Hematopoietic multipotent progenitor cell (in vitro differentiated cells): ENCODE measurements around the gene TK2. TPM values are rescaled to one million over a fixed set of nuclear protein-coding genes. Genes with fewer than 3 reads are reported as not detected.
A peak's percentile ranks its signal among the peaks of the same experiment; 100 is the strongest.
"Not testable (repeated sequence)": the region's sequence is repeated elsewhere in the genome, so short reads cannot be mapped to it uniquely, and the experiment has no call there.

Experiments used
- DNase-seq, 3 donors: peaks; one replicate each; pipeline ENCODE4 v3.0.0-alpha.2; 2011 to 2015; ENCODE audit warnings: low read depth in 2 of 3, low spot score in 2 of 3
- total RNA-seq: library from RNA; depleted of rRNA; stranded (reverse); fragments of >200 nt; gene quantifications from one replicate; pipeline ENCODE4 v1.2.3, GENCODE V29; 2012

The TK2 gene
- total RNA-seq, 1 donor = 15.3 TPM

GRCh38 chr16:66574531-66574930 is 24.6 kb upstream of the TK2 start:
- no peak for DNase-seq

- no peak for DNase-seq
These were observed 24.2 kb upstream of the TK2 start for GRCh38 chr16:66574081-66574480.

- DNase-seq = no peak
These were observed 22.4 kb upstream of the TK2 start for GRCh38 chr16:66572356-66572755.

GRCh38 chr16:66569827-66570405 is 20.0 kb upstream of the TK2 start:
- DNase-seq = no peak

DNA sequence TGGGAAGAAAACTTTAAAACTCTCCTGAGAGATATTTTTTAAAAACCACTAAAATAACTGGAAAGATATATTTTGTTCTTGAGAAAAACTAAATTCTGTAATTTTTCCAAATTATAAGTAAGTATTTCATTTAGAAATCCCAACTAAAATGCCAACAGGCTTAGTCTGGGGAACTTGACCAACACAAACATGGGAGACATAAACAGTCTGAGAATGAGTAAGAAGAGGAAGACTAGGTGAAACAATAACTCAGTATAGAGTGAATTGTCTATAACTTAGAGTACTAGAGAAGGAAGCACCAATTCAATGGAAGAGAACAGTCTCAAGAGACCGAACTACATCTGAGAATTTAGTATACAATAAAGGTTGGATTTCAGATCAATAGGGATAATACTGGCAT is 19.2 kb upstream of the TK2 start:
- DNase-seq = no peak

GRCh38 chr16:66568355-66568754 is 18.4 kb upstream of the TK2 start:
- DNase-seq = no peak

GRCh38 chr16:66567270-66567669 is 17.3 kb upstream of the TK2 start:
- not testable (repeated sequence) for DNase-seq

DNA sequence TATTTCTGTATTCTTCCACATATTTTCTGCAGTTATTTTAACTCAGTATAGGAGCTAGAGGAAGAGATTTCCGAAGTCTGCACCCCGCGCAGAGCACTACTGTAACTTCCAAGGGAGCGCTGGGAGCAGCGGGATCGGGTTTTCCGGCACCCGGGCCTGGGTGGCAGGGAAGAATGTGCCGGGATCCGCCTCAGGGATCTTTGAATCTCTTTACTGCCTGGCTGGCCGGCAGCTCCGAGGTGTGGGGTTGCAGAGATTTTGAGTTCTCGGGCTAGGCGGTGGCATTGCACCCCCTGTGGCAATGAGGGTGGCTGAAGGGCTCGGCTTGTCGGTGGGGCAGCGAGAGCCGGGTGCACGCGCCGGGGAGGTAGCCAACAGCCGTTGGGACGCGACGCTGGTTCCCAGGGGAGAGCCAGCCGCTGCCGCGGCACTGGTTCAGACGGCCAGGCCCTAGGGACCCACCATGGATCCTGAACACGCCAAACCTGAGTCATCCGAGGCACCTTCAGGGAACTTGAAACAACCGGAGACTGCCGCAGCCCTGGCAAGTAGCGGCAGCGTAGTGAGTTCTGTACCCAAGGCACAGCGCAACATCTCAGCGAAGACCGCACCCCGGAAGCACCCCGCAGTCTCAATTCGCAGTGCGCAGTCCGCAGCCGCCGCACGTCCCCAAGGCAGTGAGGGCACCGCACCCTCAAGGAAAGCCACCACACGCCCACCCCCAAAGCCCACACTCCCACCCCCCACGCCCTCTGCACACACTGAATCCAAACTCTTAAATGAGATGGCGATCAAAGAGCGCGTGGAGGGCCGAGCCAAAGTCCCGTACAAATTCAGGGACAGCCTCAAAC is 16.4 kb upstream of the TK2 start, which contains the start of gene CMTM1:
CMTM1 (plus strand) TSS at position 389 of the 851 bp plus-strand sequence; CDS start at position 464, 75 bp downstream.
- no peak for DNase-seq

GRCh38 chr16:66563574-66564334 is 13.8 kb upstream of the TK2 start:
- no peak for DNase-seq

- peak in 1 of 3 donors; percentile 36 for DNase-seq
These were observed 13.1 kb upstream of the TK2 start for GRCh38 chr16:66562986-66563385.

- no peak for DNase-seq
These were observed 12.5 kb upstream of the TK2 start for GRCh38 chr16:66562409-66562808.

DNA sequence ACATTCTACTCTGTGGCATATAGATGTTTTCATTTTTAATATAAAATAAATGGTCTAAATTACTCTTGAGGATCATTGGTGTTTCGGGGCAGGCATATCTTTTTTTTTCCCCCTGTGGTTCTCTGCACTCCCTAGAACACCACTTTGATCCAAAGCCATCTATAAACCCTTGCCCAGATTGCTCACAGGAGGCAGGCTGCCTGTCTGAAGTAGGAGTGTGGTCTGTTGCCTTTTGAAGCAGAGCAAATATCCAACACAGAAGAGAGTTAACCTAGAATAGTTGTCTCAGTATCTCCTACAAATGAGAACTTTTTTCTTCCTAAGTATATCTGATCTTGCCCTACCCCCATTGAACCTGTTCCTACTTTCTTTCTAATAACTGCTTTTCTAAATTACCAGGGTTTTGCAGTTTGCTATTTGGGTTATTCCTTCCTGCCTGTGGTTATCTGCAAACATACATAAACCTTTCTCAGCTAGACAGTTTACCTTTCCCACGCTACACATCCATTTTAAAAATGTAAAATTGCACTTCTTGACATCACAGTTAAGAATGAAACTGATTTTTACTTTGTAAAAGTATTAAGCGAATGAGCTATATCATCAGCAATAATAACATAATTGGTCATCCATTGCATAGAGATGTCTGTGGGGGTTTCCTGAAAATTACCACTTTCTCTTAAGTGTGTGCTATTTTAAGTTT is 11.6 kb upstream of the TK2 start:
- no peak for DNase-seq

DNA sequence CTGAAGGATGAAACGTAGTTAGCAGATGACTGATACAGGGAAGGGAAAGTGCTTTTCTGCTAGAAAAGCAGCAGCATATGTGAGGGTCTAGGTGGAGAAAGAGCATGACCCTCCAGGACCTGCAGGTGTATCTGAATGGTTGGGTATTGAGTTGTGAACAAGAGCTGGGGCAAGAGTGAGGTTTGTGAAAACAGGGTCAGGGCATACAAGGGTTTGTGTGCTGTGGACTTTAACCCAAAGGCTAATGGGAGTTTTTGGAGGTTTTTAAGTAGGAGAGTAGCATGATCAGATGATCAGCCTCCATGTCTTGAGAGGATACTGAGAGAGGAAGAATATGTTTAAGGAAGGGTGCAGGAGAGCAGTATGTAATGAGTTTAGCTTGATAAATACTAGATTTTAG is 10.2 kb upstream of the TK2 start:
- no peak for DNase-seq

- no peak for DNase-seq
These were observed 4.6 kb upstream of the TK2 start for GRCh38 chr16:66554495-66554894.

DNA sequence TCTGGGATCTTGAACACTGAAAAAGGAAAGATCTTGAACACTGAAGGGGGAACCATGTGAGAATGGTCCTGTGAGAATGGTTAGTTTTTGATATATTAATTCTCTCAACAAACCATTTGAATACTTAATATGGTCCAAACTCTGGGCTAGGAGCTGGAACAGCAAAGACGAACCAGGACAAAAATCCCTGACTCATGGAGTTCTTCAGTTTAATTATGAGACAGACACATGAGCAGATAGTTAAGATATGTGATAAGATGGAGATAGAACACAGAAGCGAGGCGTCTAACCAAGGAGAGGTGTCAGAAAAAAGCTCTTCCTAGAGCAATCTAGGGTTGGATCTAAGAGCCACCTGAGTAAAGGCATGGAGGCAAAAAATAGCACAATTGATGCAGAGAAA is 4.1 kb upstream of the TK2 start:
- no peak for DNase-seq

DNA sequence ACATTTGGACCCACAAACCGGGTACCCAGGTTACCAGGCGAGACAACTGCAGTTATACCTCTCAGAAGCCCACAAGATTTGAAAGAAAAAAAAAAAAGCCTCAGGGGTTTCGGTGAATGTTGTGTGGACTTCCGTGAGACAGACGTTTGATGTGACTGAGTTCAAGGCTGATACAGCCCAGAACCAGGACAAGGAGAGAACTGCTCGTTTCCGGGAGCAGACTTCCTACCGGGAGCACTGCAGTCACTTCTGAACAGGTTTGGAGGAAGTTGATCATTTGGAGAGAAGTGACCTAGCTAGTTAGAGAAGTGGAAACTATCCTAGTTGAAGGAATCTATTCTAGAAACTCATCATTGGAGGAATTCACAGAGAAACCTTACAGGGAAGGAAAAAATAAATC is 3.3 kb upstream of the TK2 start:
- no peak for DNase-seq

- DNase-seq = peak; percentile 90 to 94 (median 93)
These were observed 2.6 kb upstream of the TK2 start, which contains the start of gene CKLF for GRCh38 chr16:66552286-66553177. CKLF (plus strand) TSS chr16:66552576; CDS start chr16:66552716, 140 bp downstream.

DNA sequence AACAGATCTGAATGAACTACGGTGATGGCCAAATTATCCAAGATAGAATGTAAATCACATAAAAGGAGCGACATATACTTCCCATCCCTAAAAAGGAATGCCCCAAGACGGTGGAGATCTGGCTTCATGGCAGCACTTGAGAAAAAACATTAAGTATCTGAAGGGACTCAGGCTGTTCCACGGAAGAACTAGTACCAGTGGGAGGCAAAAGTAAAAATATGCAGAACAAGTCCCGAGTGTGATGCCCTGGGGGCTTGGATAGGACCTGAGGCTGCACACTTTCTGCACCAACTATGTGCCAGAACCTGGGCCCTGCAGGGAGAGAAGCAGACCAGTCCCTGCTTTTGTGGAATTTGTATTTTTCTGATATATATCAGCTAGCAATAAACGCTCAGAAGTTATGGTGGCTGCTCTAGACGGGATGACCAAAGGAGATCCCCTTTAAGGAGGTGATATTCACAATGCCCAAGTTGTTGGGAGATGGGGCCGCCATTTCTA is 1.9 kb upstream of the TK2 start:
- DNase-seq = no peak

DNA sequence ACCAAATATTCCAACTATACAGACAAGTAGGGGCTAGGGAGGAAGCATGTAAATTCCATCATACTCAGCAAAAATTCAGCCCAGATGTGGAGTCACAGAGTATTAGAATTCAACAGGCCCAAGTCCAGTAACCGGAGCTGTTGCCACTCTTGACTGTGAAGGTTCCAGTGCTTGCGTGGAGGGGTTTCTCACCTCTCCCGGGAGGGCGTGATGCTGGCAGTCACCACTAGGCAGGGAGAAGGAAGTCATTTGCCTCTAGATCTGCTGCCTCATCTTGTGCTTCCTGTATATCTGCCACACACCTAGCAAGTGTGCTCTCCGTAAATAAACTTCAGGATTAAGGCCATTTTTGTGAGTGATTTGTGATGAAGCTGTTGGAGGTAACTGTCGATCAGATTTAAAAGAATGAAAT is 1.4 kb upstream of the TK2 start:
- peak; percentile 31 to 68 (median 67) for DNase-seq

GRCh38 chr16:66548868-66549267 is 1.1 kb downstream of the TK2 start:
- no peak for DNase-seq
